ENCODE results near the gene ICA1.
"Not testable (repeated sequence)": the region's sequence is repeated elsewhere in the genome, so short reads cannot be mapped to it uniquely, and the experiment has no call there.

ICA1 gene

GRCh38 chr7:8260871-8261694 is 884 bp downstream of the ICA1 start:
- DNase-seq (ENCODE audit: low spot score), result no peak

GRCh38 chr7:8259586-8260222 is 2.3 kb downstream of the ICA1 start:
- no peak for DNase-seq (ENCODE audit: low spot score)

DNA sequence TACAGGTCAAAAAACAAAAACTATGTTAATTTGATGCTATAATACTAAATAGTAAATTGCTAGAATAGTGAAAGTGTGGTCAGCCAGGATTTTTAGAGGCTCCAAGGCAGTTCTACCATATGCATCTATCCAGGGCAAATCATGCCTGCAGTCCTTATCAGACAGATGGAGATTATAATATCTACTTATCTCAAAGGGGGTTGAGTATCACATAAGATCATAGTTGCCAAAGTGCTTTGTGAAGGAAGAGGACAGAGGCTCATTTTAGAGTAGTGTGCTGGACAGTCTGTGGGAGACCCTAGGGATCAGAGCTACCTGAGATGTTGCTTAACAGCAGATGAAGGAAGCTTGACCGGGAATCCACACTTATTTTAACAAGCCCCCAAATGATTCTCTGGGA is 3.2 kb downstream of the ICA1 start:
- DNase-seq (ENCODE audit: low spot score), result no peak

DNA sequence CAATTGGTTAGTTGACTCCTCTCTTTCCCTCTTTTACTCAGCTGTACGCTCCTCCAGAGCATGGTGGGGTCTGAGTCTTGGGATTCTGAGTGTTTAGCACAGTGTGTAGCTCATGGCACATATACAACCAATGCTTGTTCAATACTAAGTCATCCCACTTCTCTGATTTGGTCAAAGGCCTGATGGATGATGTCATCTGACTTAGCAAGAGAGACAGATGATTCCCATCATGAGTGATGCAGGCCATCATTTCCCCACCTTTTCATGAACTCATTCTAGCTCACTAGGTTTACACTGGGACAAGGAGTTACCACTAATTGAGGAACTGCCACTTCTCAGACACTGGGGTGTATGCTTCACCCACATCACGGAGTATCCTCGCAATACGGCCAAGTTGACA is 3.8 kb downstream of the ICA1 start:
- no peak for DNase-seq (ENCODE audit: low spot score)

DNA sequence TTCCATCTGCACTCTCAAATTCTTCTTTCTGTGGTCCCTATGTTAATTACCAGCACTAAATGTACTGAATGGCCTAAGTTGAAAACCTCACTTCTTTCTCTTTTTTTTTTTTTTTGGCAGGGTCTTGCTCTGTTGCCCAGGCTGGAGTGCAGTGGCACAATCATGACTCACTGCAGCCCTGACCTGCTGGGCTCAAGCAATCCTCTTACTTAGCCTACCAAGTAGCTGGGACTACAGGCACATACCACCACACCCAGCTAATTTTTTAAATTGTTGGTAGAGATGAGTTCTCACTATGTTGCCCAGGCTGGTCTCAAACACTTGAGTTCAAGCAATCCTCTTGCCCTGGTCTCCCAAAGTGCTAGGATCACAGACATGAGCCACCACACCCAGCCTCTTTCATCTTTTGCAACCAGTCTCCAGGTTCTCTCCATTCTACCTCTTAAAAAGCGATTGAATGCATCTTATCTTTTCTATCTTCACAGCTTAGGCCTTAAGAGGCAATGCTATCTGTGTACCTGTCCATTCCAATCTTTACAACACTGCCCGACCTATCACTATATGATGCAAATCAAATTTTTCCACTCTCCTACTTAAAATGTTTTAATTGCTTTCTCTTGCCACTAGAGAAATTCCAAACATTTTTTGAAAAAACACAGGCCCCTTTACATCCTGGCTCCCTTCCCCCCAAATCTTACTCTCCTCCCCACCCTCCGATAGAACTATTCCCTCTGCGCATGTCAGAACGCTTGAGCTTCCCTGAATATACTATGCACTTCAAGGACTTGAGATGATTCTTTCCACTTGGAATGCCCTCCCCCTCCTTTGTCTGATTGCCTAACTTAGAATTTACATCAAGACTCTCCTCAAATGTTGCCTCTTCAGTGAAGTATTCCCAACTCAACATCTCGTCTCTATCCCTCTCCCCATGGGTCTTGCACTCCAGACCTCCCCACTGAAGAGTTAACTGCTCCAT is 6.0 kb downstream of the ICA1 start:
- DNase-seq (ENCODE audit: low spot score), result no peak

- no peak for DNase-seq (ENCODE audit: low spot score)
These were observed 7.3 kb downstream of the ICA1 start for GRCh38 chr7:8254667-8255066.

GRCh38 chr7:8254215-8254614 is 7.8 kb downstream of the ICA1 start:
- no peak for DNase-seq (ENCODE audit: low spot score)

GRCh38 chr7:8251195-8251594 is 10.8 kb downstream of the ICA1 start:
- DNase-seq (ENCODE audit: low spot score), result no peak

DNA sequence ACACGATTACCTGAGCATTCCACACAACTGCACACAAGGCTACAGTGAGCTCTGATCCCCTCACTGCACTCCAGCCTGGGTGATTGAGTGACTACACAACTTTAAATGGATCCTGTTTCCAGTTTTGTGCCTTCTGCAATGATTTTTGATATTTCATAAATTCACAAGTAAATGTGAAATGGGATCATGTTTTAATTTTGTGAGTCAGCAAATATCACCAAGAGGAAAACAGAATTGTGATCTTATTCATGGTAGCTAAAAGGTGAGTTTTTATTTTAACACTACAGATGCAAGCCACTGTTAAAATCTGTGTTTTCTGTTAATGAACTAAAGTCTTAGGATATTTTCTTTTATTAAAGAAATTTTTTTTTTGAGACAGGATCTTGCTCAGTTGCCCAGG is 11.4 kb downstream of the ICA1 start:
- DNase-seq (ENCODE audit: low spot score), result no peak

- no peak for DNase-seq (ENCODE audit: low spot score)
These were observed 12.8 kb downstream of the ICA1 start for GRCh38 chr7:8249121-8249520.

DNA sequence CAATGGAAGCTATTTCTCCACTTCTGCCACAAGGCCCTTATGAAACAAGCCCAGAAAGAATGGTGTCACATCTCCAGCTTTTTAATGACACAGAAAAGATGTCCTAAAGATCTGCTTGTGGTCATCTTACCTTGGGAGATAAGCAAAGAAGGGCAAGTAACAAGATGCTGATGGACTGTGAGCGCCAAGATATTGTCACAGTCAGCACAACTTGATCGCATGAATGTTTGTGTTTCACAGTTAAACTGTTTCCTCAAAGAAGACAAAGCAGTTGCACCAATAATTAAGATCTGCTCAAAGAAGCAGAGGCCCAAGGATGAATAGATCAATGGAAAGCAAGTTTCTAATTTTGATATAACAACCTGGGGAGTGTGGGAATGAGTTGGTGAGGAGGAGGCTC is 15.9 kb downstream of the ICA1 start:
- DNase-seq (ENCODE audit: low spot score), result no peak

- DNase-seq (ENCODE audit: low spot score), result not testable (repeated sequence)
These were observed 16.9 kb downstream of the ICA1 start for GRCh38 chr7:8245032-8245431.

- DNase-seq (ENCODE audit: low spot score), result not testable (repeated sequence)
These were observed 18.9 kb downstream of the ICA1 start for GRCh38 chr7:8243059-8243458.

- DNase-seq (ENCODE audit: low spot score), result not testable (repeated sequence)
These were observed 22.1 kb downstream of the ICA1 start for GRCh38 chr7:8239702-8240362.

DNA sequence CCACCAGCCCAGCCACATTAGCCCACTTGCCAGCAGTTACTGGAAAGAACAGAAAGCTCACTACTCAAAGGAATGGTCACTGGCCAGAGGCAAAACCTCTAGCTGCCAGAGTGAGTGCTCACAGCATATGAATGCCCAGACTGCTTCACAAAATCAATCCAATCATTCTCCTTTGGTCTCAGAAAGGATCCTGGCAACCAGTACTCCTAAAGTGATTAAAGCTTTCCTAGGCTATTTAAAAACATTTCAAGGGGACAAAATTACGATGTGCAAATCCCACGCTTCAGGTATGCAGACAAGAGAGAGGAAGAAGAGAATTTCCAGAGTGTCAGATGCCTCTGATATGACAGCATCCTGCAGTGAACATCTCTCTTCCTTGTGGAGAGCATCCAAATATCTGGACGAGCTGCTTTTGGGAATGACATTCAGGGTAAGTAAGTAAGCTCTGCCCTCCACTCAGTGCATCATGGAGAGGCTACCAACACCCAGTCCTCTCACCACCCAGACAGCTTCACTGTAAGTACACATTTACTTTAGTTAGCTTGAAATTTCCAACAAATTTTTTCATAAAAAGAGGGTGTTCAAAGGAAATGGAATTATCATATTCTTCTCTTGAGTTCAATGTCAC is 25.1 kb downstream of the ICA1 start:
- DNase-seq (ENCODE audit: low spot score), result no peak

DNA sequence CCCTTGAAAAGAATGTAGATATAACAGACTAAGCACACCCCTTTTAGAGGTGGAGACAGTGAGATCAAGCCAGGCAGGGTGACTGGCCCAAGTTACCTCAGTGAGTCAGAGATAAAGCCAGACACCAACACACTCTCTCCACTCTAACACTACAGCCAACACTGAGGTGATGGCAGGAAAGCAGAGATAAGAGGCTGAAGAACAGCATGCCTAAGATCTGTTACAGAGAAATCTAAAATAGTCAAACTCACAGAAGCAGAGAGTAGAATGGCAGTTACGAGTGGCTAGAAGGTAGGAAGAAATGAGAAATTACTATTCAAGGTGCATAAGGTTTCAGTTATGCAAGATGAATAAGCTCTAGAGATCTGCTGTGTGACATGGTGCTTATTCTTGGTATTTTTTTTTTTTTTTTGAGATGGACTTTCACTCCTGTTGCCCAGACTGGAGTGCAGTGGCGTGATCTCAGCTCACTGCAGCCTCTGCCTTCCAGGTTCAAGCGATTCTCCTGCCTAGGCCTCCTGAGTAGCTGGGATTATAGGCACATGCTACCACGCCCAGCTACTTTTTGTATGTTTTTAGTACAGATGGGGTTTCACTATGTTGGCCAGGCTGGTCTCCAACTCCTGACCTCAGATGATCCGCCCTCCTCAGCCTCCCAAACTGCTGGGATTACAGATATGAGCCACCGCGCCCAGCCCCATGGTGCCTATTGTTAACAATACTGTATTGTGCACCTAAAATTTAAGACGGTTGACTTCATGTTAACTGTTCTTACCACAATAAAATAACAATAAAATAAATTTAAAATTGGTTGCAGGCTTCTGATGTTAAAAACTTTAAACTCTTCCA is 28.7 kb downstream of the ICA1 start:
- no peak for DNase-seq (ENCODE audit: low spot score)

GRCh38 chr7:8229927-8230326 is 32.0 kb downstream of the ICA1 start:
- no peak for DNase-seq (ENCODE audit: low spot score)

GRCh38 chr7:8228766-8229674 is 32.9 kb downstream of the ICA1 start:
- DNase-seq (ENCODE audit: low spot score), result no peak

- no peak for DNase-seq (ENCODE audit: low spot score)
These were observed 33.9 kb downstream of the ICA1 start for GRCh38 chr7:8228068-8228467.

Measured in NAMALWA (cell line).